ENCODE results near the gene EYA4. TPM values are rescaled to one million over a fixed set of nuclear protein-coding genes. Genes with fewer than 3 reads are reported as not detected.

EYA4 gene
- total and polyA plus RNA-seq, 2 donors (not counting 1 experiment from before 2014, with no cell fraction given) = 4.6 to 38.0 TPM

DNA sequence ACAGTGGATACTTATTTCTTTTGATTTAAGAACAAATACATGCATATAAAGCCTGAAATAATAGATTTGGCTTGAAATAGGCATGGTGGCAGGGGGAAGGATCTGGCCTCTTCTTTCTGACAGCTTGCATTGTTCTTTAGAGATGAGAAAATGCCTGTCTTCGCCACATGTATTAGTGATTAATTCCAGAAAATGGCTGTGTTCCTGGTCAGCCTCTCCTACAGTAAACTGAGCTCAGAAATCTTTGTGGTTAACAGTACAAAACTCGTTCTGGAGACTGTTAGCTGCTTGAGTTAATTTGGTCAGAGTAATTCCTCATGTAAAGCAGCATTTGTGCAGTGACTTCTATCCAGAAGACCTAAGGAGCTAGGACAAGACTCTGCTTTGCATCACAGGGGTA is 151.5 kb downstream of the EYA4 start:
- Histone ChIP-seq H3K36me3 (ENCODE audit: control insufficient read depth, insufficient read depth, low read length) (no peaks in the 10 kb centered on the region), H4K20me1 (ENCODE audit: control insufficient read depth, extremely low read depth, insufficient read depth, low read length) (no peaks in the 10 kb centered on the region), H3K27ac (ENCODE audit: insufficient read depth, low read length) (no peak overlapping the region), H3K27me3 (ENCODE audit: control insufficient read depth, insufficient read depth, low read length) (no peaks in the 10 kb centered on the region), H3K4me1 (ENCODE audit: control insufficient read depth, extremely low read depth, insufficient read depth, low read length) (no peaks in the 10 kb centered on the region), H3K79me2 (ENCODE audit: control insufficient read depth, insufficient read depth, low read length) (no peaks in the 10 kb centered on the region), H3K4me3 (replicated peaks in 1 of 4; ENCODE audit: control extremely low read depth in 1 of 4, insufficient read depth in 1 of 4, low read depth in 3 of 4, low read length in 4 of 4) (no peak overlapping the region), H2AFZ (ENCODE audit: low read length) (no peak overlapping the region), H3K4me2 (ENCODE audit: extremely low read depth, insufficient read depth, low read length) (no peak overlapping the region), H3K9me3 (ENCODE audit: control insufficient read depth, insufficient read depth, low read depth, low read length) (no peaks in the 10 kb centered on the region), H3K9ac (ENCODE audit: insufficient read depth, low read length) (no peak overlapping the region)
- TF ChIP-seq, protein P1, sequence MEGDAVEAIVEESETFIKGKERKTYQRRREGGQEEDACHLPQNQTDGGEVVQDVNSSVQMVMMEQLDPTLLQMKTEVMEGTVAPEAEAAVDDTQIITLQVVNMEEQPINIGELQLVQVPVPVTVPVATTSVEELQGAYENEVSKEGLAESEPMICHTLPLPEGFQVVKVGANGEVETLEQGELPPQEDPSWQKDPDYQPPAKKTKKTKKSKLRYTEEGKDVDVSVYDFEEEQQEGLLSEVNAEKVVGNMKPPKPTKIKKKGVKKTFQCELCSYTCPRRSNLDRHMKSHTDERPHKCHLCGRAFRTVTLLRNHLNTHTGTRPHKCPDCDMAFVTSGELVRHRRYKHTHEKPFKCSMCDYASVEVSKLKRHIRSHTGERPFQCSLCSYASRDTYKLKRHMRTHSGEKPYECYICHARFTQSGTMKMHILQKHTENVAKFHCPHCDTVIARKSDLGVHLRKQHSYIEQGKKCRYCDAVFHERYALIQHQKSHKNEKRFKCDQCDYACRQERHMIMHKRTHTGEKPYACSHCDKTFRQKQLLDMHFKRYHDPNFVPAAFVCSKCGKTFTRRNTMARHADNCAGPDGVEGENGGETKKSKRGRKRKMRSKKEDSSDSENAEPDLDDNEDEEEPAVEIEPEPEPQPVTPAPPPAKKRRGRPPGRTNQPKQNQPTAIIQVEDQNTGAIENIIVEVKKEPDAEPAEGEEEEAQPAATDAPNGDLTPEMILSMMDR (conservative IDR thresholded peaks at IDR 0.05 in 1 of 2, IDR thresholded peaks at IDR 0.05 in 1 of 2; ENCODE audit: low read depth in 1 of 2, low read length in 2 of 2) = no peak
- no peak for TF ChIP-seq EZH2 (IDR thresholded peaks at IDR 0.05; ENCODE audit: low read length, missing control alignments)
- peak in 1 of 2 donors; percentile 73 for DNase-seq (ENCODE audit: low read depth in 2 of 2)

DNA sequence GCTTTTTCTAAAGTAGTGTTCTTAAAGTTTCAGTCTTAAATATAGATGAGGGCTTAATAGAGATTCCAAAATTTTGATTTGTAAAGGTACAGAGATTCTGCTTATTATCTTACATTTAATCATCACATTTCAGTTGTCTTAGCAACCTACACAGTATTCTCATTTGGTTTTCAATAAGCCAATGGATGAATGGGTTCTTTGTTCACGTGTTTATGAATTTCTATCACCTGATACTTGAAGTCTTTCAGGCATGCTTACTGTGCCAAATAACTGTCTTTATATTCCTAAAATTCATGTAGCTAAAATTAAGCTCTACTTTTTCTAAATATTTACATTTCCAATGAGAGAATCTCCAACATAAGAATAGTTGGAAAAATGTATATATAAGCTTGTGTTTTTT is 152.7 kb downstream of the EYA4 start:
- Histone ChIP-seq H3K4me3 (replicated peaks in 1 of 4; ENCODE audit: control extremely low read depth in 1 of 4, insufficient read depth in 1 of 4, low read depth in 3 of 4, low read length in 4 of 4) (no peak overlapping the region), H3K4me1 (ENCODE audit: control insufficient read depth, extremely low read depth, insufficient read depth, low read length) (no peaks in the 10 kb centered on the region), H4K20me1 (ENCODE audit: control insufficient read depth, extremely low read depth, insufficient read depth, low read length) (no peaks in the 10 kb centered on the region), H3K27ac (ENCODE audit: insufficient read depth, low read length) (no peak overlapping the region), H3K36me3 (ENCODE audit: control insufficient read depth, insufficient read depth, low read length) (no peaks in the 10 kb centered on the region), H3K27me3 (ENCODE audit: control insufficient read depth, insufficient read depth, low read length) (no peaks in the 10 kb centered on the region), H2AFZ (ENCODE audit: low read length) (no peak overlapping the region), H3K9ac (ENCODE audit: insufficient read depth, low read length) (no peak overlapping the region), H3K4me2 (ENCODE audit: extremely low read depth, insufficient read depth, low read length) (no peak overlapping the region), H3K9me3 (ENCODE audit: control insufficient read depth, insufficient read depth, low read depth, low read length) (no peaks in the 10 kb centered on the region), H3K79me2 (ENCODE audit: control insufficient read depth, insufficient read depth, low read length) (no peaks in the 10 kb centered on the region)
- TF ChIP-seq EZH2 (IDR thresholded peaks at IDR 0.05; ENCODE audit: low read length, missing control alignments) = no peak
- TF ChIP-seq, protein P1 (conservative IDR thresholded peaks at IDR 0.05 in 1 of 2, IDR thresholded peaks at IDR 0.05 in 1 of 2; ENCODE audit: low read depth in 1 of 2, low read length in 2 of 2) = no peak
- DNase-seq (ENCODE audit: low read depth in 2 of 2) = no peak

DNA sequence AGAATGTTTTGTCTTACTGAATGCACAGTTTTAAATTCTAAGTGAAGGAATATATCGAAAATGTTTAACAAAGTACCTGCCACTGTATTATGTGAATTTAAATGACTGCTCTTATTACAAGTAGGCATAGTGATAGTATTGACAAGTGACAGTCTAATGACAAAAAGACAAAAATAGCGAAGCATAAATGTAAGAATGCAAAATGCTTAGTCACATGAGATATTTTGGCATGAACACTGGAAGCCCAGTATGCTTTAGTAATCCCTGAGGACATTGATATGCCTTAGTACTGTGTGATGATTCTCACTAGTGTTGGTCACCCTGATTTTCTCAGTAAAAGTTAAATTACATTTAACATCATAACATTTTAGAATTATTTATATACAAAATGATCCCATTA is 153.5 kb downstream of the EYA4 start:
- Histone ChIP-seq H3K27me3 (ENCODE audit: control insufficient read depth, insufficient read depth, low read length) (no peaks in the 10 kb centered on the region), H2AFZ (ENCODE audit: low read length) (no peak overlapping the region), H3K9ac (ENCODE audit: insufficient read depth, low read length) (no peak overlapping the region), H4K20me1 (ENCODE audit: control insufficient read depth, extremely low read depth, insufficient read depth, low read length) (no peaks in the 10 kb centered on the region), H3K4me2 (ENCODE audit: extremely low read depth, insufficient read depth, low read length) (no peak overlapping the region), H3K9me3 (ENCODE audit: control insufficient read depth, insufficient read depth, low read depth, low read length) (no peaks in the 10 kb centered on the region), H3K36me3 (ENCODE audit: control insufficient read depth, insufficient read depth, low read length) (no peaks in the 10 kb centered on the region), H3K4me3 (replicated peaks in 1 of 4; ENCODE audit: control extremely low read depth in 1 of 4, insufficient read depth in 1 of 4, low read depth in 3 of 4, low read length in 4 of 4) (no peak overlapping the region), H3K27ac (ENCODE audit: insufficient read depth, low read length) (no peak overlapping the region), H3K4me1 (ENCODE audit: control insufficient read depth, extremely low read depth, insufficient read depth, low read length) (no peaks in the 10 kb centered on the region), H3K79me2 (ENCODE audit: control insufficient read depth, insufficient read depth, low read length) (no peaks in the 10 kb centered on the region)
- DNase-seq (ENCODE audit: low read depth in 2 of 2) = no peak
- no peak for TF ChIP-seq EZH2 (IDR thresholded peaks at IDR 0.05; ENCODE audit: low read length, missing control alignments)
